Endothelial cell of hepatic sinusoid (primary cell): ENCODE results near the gene MAST2.
"Not testable (repeated sequence)": the region's sequence is repeated elsewhere in the genome, so short reads cannot be mapped to it uniquely, and the experiment has no call there.

Experiments used
- in situ Hi-C: cut with HindIII; loops from 2 replicates; pipeline ENCODE4 v1.10.0; 2017; ENCODE audit warnings: low sequenced_read_pairs

Gene MAST2

GRCh38 chr1:45857101-45857700 is 53.8 kb downstream of the MAST2 start:
- in situ Hi-C loops: no loop called here

DNA sequence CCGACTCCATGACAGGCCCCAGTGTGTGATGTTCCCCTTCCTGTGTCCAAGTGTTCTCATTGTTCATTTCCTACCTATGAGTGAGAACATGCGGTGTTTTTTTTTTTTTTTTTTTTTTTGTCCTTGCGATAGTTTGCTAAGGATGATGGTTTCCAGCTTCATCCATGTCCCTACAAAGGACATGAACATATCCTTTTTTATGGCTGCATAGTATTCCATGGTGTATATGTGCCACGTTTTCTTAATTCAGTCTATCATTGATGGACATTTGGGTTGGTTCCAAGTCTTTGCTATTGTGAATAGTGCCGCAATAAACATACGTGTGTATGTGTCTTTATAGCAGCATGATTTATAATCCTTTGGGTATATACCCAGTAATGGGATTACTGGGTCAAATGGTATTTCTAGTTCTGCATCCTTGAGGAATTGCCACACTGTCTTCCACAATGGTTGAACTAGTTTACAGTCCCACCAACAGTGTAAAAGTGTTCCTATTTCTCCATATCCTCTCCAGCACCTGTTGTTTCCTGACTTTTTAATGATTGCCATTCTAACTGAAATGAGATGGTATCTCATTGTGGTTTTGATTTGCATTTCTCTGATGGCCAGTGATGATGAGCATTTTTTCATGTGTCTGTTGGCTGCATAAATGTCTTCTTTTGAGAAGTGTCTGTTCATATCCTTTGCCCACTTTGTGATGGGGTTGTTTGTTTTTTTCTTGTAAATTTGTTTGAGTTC is 54.5 kb downstream of the MAST2 start:
- in situ Hi-C loops: not testable (repeated sequence)

- in situ Hi-C loops: no loop called here
Measured at GRCh38 chr1:45859221-45859620, 55.8 kb downstream of the MAST2 start.

DNA sequence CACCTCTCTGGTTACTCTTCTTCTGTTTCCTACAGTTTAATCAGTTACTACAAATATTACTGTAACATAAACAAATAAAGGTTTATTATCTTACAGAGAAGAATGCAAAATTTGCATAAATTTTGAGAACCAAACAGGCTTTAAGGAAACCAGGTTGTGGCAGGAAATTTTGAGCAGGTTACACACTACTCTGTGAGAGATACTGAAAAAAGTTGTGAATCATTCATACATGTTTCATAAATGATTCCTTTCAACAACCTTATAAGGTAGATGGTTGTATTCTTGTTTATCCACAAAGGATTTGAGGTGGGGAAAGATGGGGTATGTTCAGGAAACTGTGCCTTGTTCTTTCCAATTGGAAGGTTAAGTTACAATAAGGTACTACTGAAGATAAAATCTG is 58.6 kb downstream of the MAST2 start:
- in situ Hi-C loops: no loop called here

GRCh38 chr1:45863218-45863617 is 59.8 kb downstream of the MAST2 start:
- in situ Hi-C loops: no loop called here

DNA sequence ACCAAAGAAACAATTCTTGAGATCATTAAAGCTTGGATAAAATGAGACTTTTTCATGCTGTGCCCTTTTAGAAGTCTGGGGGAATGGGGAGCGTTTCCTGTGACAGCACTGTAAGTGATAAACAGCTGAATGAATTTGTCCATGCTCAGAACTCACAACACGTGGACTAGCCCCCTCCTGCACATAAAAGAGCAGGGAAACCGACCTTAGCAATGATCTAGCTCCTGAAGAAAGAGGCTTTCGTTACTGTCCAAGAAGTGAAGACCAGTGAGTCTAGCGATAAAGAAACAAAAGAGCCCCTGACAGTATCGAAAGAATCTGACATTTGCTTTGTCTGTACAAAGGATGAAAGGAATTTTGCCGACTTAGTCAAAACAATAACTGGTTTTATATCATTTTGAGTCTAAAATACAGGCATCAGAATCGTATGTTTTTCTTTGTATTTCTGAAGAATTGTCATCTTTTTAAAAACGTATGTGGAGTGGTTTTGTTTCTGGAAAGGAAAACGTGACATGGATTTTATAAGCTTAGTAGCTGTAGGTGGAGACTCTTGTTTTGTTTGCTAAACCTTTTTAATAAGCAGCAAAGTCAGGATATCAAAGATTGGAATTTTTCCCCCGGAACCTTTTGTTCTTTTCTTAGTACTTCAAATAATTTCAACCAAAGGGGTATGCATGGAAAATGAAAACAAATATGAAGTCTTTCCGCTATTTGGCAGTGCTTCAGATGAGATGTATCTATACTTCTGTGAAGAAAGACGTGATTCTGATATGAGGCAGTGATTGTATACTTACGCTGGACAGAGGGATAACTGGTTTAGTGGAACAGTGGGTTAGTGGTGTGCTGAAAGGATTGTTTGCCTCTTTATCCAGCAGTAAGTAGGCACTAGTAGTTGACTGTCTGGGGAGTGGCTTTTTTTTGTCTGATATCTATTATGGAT is 61.0 kb downstream of the MAST2 start:
- in situ Hi-C loops: no loop called here

GRCh38 chr1:45867697-45868348 is 64.4 kb downstream of the MAST2 start:
- in situ Hi-C loops: no loop called here

DNA sequence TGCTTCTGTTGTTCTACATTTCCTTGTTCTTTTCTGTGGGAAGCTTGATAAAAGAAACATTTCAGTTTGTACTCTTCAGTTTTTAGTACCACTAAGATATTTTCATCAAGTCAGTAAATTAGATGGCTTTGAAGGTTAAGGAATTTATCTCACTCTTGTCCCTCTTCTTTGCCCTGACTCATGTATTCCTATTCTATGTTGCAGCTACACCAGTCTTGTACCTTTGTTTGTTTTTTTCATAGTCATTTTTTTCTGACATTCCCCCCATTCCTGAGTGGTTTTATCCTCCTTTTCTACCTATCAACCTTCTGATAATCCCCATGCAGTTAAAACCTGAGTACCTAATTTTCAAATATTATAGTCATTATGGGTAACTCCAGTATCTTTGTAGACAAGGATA is 65.4 kb downstream of the MAST2 start:
- in situ Hi-C loops: no loop called here

- in situ Hi-C loops: loop anchor here (10.0 kb wide), 1 partner anchor 124 kb away; no protein-coding TSS in a partner anchor
Measured at GRCh38 chr1:45870500-45870899, 67.1 kb downstream of the MAST2 start.

- in situ Hi-C loops: loop anchor here (10.0 kb wide), 1 partner anchor 123 kb away; no protein-coding TSS in a partner anchor
Measured at GRCh38 chr1:45872173-45872801, 68.9 kb downstream of the MAST2 start.

GRCh38 chr1:45876000-45876617 is 72.7 kb downstream of the MAST2 start:
- in situ Hi-C loops: loop anchor here (10.0 kb wide), 1 partner anchor 119 kb away; no protein-coding TSS in a partner anchor

DNA sequence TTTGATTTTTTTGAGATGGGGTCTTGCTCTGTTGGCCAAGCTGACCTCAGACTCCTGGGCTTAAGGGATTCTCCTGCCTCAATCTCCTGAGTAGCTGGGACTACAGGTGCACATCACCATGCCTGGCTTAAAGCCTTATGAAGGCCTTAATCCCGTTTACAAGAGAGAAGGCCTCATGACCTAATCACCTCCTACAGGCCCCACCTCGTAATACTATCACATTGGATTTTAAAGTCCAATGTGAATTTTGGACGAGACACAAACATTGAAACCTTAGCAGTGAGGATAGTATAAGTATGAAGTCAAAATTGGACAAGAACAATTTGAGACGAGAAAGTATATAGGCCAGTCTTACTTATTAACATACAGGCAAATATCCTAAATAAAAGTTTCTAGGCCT is 73.9 kb downstream of the MAST2 start:
- in situ Hi-C loops: loop anchor here (10.0 kb wide), 1 partner anchor 118 kb away; no protein-coding TSS in a partner anchor

GRCh38 chr1:45879885-45880598 is 76.6 kb downstream of the MAST2 start:
- in situ Hi-C loops: loop anchor here (10.0 kb wide), 1 partner anchor 115 kb away; no protein-coding TSS in a partner anchor

DNA sequence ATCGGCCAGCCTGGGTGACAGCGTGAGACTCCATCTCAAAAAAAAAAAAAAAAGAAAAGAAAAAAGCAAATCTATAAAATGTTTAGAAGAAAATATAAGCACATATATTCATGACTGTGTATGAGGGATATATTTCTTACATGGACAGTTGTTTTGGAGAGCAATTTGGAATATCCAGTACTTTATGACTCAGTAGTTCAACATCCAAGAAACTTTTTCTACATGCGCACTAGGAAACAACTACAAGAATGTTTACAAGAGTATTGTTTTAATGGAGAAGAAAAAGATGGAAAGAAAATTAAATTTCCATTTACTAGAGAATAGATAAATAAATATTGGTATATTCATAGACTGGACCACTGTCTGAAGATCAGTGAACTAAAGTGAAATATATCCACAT is 77.5 kb downstream of the MAST2 start:
- in situ Hi-C loops: no loop called here

DNA sequence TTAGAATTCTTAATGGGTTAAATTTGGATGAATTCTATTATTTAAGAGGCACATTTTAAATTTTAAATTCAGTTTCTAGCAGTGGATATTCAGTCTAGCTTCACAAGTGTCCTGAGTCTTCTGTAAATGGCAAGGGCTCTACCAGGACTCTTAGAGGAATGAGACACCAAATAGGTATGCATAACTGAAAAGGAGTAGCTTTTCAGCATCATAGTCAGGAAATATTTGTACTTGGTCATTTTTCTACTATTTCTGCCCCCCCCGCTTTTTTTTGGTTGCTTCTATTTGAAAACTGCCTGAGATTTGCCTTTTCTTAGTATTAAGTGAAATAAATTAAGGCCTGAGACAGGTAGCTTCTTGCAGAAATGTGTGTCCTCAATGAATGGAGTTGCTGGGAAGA is 80.2 kb downstream of the MAST2 start:
- in situ Hi-C loops: no loop called here

- in situ Hi-C loops: no loop called here
Measured at GRCh38 chr1:45884700-45885099, 81.3 kb downstream of the MAST2 start.

DNA sequence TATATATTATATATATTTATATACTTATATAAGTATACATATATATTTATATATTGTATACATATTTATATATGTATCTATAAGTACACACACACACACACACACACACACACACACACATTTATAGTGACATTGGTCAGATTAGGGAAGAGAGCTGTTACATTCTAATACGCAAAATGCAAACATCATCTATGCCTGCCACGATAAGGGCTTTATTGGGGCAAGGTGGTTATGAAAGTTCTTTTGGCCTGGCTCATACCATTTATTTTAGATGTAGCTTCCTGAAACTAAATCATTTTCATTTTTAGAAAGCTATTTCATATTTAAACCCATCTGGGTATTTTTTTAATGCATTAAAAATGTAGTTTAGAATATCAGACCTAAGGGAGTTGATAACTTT is 82.8 kb downstream of the MAST2 start:
- in situ Hi-C loops: no loop called here

DNA sequence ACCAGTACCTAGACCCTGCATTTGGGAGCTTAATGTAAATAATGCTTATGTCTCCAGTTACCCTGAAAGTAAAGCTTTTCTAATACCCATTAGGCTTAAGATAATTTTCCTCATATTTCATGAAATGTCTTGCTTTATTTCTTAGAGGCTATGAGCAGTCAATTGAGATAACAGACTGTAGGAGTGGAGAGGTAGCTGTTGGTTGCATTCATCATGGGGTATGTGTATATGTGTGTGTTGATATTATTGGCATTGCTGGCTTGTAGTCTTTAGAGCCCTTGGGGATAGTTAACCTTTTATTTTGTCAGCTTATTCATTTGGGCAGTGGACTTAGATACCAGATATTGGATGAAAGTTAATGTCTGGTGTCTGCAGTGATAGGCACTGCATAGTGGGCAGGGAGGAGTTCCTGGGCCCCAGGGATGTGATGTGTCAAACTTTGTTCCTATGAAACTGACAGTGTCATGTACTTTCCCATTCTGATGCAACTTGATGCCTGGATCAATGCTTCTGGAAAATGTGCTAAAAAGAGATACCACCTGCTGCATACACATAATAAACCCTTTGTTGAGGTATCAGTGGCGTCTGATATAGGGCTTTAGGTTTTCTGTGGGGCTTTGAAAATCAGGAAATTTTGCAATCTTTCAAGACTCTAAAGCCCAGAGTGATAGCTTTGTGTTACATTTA is 83.9 kb downstream of the MAST2 start:
- in situ Hi-C loops: no loop called here

DNA sequence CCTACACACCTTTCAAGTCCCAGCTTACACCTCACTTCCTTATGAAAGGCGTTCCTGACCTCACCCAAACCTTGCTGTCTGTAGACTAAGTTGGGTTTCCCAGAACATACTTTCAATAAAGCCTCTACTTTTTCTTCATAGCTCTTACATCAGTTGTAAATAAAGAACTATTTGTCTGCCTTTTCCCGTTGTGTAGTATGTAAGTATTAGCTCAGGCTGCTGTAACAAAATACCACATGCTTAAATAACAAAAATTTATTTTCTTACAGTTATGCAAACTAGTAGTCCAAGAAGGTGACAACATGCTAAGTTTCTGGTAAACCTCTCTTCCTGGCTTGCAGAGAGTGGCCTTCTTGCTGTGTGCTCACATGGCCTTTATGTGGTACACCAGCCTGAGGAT is 86.7 kb downstream of the MAST2 start:
- in situ Hi-C loops: no loop called here
